ENCODE results near the gene PIR. TPM values are rescaled to one million over a fixed set of nuclear protein-coding genes. Genes with fewer than 3 reads are reported as not detected.

Gene PIR
- total and polyA plus RNA-seq, 9 of the 15 experiments (the other 6 are each of a cell fraction or from before 2014, with no cell fraction given), result 7.5 to 29.8 (median 11.5) TPM

DNA sequence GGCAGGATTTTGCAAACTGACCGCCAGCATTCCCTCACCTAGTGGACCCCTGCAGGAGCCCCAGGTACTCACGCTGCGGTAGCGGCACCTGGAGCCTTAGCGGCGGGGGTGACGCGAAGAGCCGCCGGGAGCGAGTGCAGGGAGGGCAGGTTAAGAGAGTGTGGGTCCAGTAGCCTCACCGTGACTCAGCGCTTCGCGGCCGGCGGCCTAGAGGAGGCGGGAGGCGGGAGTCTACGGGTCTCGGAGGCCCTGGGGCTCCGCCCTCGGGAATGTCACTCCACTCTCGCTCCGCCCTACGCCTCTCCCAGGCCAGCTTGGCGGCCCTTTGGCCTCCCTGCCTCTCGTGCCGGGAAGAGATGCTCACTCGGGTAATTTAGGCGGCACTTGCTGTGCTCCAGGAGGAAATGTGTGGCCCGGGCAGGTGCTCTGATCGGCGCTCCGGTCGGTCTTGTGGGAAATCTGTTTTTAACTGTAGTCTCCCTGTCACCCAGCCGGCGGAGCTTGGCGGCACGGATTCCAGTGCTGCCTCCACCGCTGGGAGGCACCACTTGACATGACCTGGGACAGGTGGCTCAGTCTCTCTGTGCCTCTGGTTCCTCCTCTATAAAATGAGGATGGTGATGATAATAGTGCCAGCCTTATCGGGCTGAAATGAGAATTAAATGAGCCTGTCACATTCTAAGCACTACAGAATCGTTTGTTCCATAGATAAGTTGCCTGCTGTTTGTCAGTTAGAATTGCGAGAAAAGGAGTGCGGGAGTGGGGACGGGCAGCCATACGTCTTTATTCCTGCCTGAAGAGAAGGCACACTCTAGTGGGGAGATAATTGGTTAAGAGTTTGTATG is at the start of gene PIR (continued):
- no peak for TF ChIP-seq ZKSCAN3 (CRISPR knock-in tag; IDR thresholded peaks at IDR 0.05)
- TF ChIP-seq, protein P1, sequence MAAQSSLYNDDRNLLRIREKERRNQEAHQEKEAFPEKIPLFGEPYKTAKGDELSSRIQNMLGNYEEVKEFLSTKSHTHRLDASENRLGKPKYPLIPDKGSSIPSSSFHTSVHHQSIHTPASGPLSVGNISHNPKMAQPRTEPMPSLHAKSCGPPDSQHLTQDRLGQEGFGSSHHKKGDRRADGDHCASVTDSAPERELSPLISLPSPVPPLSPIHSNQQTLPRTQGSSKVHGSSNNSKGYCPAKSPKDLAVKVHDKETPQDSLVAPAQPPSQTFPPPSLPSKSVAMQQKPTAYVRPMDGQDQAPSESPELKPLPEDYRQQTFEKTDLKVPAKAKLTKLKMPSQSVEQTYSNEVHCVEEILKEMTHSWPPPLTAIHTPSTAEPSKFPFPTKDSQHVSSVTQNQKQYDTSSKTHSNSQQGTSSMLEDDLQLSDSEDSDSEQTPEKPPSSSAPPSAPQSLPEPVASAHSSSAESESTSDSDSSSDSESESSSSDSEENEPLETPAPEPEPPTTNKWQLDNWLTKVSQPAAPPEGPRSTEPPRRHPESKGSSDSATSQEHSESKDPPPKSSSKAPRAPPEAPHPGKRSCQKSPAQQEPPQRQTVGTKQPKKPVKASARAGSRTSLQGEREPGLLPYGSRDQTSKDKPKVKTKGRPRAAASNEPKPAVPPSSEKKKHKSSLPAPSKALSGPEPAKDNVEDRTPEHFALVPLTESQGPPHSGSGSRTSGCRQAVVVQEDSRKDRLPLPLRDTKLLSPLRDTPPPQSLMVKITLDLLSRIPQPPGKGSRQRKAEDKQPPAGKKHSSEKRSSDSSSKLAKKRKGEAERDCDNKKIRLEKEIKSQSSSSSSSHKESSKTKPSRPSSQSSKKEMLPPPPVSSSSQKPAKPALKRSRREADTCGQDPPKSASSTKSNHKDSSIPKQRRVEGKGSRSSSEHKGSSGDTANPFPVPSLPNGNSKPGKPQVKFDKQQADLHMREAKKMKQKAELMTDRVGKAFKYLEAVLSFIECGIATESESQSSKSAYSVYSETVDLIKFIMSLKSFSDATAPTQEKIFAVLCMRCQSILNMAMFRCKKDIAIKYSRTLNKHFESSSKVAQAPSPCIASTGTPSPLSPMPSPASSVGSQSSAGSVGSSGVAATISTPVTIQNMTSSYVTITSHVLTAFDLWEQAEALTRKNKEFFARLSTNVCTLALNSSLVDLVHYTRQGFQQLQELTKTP (IDR thresholded peaks at IDR 0.05; ENCODE audit: low read depth in 1 of 2, partially characterized antibody in 2 of 2), result no peak
- TF ChIP-seq, protein P2, sequence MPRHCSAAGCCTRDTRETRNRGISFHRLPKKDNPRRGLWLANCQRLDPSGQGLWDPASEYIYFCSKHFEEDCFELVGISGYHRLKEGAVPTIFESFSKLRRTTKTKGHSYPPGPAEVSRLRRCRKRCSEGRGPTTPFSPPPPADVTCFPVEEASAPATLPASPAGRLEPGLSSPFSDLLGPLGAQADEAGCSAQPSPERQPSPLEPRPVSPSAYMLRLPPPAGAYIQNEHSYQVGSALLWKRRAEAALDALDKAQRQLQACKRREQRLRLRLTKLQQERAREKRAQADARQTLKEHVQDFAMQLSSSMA (CRISPR knock-in tag; IDR thresholded peaks at IDR 0.05), result no peak
- TF ChIP-seq, protein P3, sequence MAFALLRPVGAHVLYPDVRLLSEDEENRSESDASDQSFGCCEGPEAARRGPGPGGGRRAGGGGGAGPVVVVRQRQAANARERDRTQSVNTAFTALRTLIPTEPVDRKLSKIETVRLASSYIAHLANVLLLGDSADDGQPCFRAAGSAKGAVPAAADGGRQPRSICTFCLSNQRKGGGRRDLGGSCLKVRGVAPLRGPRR (CRISPR knock-in tag; IDR thresholded peaks at IDR 0.05), result no peak
- no peak for TF ChIP-seq HDAC3 (IDR thresholded peaks at IDR 0.05; ENCODE audit: borderline replicate concordance, partially characterized antibody)
- TF ChIP-seq, protein P4, sequence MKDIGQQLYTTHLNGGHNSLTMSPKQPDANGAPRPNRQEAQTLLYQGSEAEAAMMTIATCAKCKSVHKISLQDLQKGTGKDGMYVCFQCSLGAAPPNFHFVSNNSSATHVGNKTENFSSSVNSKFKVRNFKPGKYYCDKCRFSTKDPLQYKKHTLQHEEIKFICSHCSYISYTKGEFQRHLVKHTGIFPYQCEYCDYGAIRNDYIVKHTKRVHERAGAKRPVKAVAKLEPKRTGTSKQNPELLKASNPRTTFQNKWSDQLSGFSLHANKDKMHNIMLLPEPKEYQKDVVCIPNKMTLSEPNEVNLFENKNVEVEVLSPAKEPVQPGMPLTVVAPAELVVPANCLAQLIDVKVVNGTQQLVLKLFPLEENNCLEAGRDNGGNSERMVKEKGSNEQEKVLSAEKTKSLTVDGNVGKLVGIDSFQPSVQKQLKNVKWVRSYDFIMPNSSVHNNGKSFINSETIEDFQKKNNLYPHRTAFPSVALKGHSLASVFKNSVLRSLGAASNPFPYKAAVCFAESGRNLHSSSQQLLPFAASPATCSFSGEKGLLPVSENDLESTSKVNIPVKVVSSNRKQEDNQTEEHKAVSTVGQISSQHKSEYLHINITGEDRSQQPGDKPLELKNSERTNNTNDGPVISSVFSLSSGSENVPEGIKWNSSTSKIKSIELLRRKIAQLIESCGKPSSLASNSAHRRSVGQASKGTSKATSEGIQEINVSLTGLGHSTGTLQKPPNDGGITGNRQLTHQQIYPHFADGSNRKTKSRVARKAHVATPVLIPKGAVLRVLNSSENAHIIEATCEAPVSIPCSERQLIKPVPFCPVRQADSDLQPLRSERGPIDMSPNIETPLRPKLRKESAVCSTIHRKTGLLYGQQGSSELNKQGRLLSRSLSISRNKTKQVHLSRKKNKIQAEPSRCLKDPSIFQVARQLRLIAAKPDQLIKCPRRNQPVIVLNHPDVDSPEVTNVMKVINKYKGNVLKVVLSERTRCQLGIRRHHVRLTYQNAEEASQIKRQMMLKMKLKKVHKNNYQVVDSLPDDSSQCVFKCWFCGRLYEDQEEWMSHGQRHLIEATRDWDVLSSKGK (CRISPR knock-in tag; IDR thresholded peaks at IDR 0.05), result no peak
- TF ChIP-seq, protein P5, sequence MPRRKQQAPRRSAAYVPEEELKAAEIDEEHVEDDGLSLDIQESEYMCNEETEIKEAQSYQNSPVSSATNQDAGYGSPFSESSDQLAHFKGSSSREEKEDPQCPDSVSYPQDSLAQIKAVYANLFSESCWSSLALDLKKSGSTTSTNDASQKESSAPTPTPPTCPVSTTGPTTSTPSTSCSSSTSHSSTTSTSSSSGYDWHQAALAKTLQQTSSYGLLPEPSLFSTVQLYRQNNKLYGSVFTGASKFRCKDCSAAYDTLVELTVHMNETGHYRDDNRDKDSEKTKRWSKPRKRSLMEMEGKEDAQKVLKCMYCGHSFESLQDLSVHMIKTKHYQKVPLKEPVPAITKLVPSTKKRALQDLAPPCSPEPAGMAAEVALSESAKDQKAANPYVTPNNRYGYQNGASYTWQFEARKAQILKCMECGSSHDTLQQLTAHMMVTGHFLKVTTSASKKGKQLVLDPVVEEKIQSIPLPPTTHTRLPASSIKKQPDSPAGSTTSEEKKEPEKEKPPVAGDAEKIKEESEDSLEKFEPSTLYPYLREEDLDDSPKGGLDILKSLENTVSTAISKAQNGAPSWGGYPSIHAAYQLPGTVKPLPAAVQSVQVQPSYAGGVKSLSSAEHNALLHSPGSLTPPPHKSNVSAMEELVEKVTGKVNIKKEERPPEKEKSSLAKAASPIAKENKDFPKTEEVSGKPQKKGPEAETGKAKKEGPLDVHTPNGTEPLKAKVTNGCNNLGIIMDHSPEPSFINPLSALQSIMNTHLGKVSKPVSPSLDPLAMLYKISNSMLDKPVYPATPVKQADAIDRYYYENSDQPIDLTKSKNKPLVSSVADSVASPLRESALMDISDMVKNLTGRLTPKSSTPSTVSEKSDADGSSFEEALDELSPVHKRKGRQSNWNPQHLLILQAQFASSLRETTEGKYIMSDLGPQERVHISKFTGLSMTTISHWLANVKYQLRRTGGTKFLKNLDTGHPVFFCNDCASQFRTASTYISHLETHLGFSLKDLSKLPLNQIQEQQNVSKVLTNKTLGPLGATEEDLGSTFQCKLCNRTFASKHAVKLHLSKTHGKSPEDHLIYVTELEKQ (CRISPR knock-in tag; IDR thresholded peaks at IDR 0.05), result no peak
- no peak for TF ChIP-seq TAF7 (tag; IDR thresholded peaks at IDR 0.05)
- no peak for TF ChIP-seq GATAD2A (IDR thresholded peaks at IDR 0.05)
- TF ChIP-seq ZNF444 (CRISPR knock-in tag; IDR thresholded peaks at IDR 0.05), result no peak
- TF ChIP-seq RBM34 (IDR thresholded peaks at IDR 0.05; ENCODE audit: borderline replicate concordance, insufficient read depth, low read length), result no peak
- no peak for TF ChIP-seq FOXJ3 (CRISPR knock-in tag; IDR thresholded peaks at IDR 0.05)
- TF ChIP-seq NEUROD1 (IDR thresholded peaks at IDR 0.05; ENCODE audit: borderline replicate concordance, low read depth, low read length, partially characterized antibody), result no peak
- peak; percentile 56; the same call in 1 of the 2 replicates for TF ChIP-seq MAFF (IDR thresholded peaks at IDR 0.05; ENCODE audit: low read length)
- TF ChIP-seq SLC30A9 (CRISPR knock-in tag; IDR thresholded peaks at IDR 0.05), result no peak
